GM12878 (cell line): ENCODE measurements around the gene CHAD.

Experiments
- EP300 ChIP-seq, 2 experiments: fragments of 150-350 bp in 1 of 2; IDR thresholded peaks; 2 replicates each; pipeline ENCODE4 v1.6.1; 2011 to 2012; ENCODE audit warnings: low read depth in 2 of 2, low read length in 2 of 2, borderline replicate concordance in 1 of 2, improper control_type of control experiment in 1 of 2, inconsistent platforms in 1 of 2; ENCODE audit not compliant: control insufficient read depth in 1 of 2
- KAT2A ChIP-seq: conservative IDR thresholded peaks from 2 replicates; pipeline ENCODE4 v1.6.1; 2011; ENCODE audit warnings: low read depth, low read length; ENCODE audit not compliant: control insufficient read depth
- NR2C2 ChIP-seq: IDR thresholded peaks from 2 replicates; pipeline ENCODE4 v1.6.1; 2011; ENCODE audit warnings: borderline replicate concordance, low read depth; ENCODE audit not compliant: control insufficient read depth, insufficient read length
- NRF1 ChIP-seq: conservative IDR thresholded peaks from 2 replicates; pipeline ENCODE4 v1.6.1; 2011; ENCODE audit warnings: mild to moderate bottlenecking, low read depth, low read length, improper control_type of control experiment
- POLR2A ChIP-seq: IDR thresholded peaks from 2 replicates; pipeline ENCODE4 v1.6.1; 2011; ENCODE audit warnings: low read depth, mild to moderate bottlenecking, low read length
- POLR2AphosphoS5 ChIP-seq: IDR thresholded peaks from 2 replicates; pipeline ENCODE4 v1.6.1; 2011; ENCODE audit warnings: mild to moderate bottlenecking, low read length, inconsistent platforms
- SP1 ChIP-seq: IDR thresholded peaks from one replicate; pipeline ENCODE4 v1.6.1; 2011; ENCODE audit warnings: low read depth, low read length
- STAT1 ChIP-seq: fragments of 450-650 bp; conservative IDR thresholded peaks from 2 replicates; pipeline ENCODE4 v1.6.1; 2014; ENCODE audit warnings: antibody characterized with exemption, mild to moderate bottlenecking
- STAT3 ChIP-seq: IDR thresholded peaks from 2 replicates; pipeline ENCODE4 v1.6.1; 2011; ENCODE audit warnings: low read depth, low read length, improper control_type of control experiment
- TCF12 ChIP-seq: IDR thresholded peaks from 2 replicates; pipeline ENCODE4 v1.6.1; 2011; ENCODE audit warnings: low read depth, mild to moderate bottlenecking, low read length
- TCF7 ChIP-seq: IDR thresholded peaks from 2 replicates; pipeline ENCODE4 v1.6.1; 2014; ENCODE audit warnings: antibody characterized with exemption, borderline replicate concordance
- TF ChIP-seq, protein P1 (sequence below), 3 experiments: IDR thresholded peaks in 2 of 3; conservative IDR thresholded peaks in 1 of 3; 2 replicates each; pipeline ENCODE4 v1.5.1; 2011; ENCODE audit warnings: low read depth in 3 of 3, low read length in 3 of 3, mild to moderate bottlenecking in 3 of 3, control low read depth in 2 of 3, moderate library complexity in 2 of 3, inconsistent platforms in 1 of 3, mixed read lengths in 1 of 3; ENCODE audit not compliant: control insufficient read depth in 2 of 3, insufficient read depth in 1 of 3; ENCODE audit errors: extremely low read depth in 1 of 3

DNA sequence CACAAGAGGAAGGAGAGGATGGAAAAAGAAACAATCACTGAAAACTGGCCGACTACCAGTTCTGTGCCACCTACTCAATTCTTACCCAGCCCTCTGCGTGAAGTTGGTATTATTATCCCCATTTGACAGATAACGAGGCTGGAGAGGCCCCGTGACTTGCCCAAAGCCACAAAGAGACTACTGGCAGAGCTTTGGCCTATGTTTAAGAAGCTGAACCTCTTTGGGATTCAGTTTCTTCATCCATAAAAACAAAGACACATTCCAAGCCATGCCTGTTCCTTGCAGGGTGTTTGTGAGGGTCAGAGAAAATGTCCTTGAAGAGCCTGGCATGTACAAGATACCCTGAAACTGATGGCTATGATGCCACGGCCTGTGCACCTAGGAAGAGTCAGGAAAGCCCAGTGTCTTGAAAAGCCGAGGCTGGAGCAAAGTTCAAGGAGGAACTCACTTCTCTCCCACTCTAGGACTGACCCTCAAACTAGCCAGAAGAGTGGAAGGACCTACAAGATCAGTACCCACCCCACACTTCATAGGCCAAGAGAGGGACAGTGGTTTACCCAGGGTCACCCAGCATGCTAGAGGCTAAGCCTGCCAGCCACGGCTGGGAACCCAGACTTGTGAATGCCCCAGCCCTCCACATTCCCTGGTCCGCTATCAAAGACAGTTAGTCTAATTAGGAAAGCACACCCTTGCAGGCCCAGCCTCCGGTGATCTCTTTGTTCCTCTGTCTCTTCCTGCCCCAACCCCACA is 44.3 kb downstream of the CHAD start:
- TF ChIP-seq KAT2A (no peak), STAT1 (no peak), NRF1 (no peak), POLR2AphosphoS5 (no peak), STAT3 (no peak), SP1 (no peak), EP300 (IDR thresholded peaks at IDR 0.05; ENCODE audit: borderline replicate concordance in 1 of 2, control insufficient read depth in 1 of 2, low read depth in 2 of 2, low read length in 2 of 2) (no peak), NR2C2 (no peak), POLR2A (no peak), TCF12 (no peak), TCF7 (no peak)
- TF ChIP-seq, protein P1, sequence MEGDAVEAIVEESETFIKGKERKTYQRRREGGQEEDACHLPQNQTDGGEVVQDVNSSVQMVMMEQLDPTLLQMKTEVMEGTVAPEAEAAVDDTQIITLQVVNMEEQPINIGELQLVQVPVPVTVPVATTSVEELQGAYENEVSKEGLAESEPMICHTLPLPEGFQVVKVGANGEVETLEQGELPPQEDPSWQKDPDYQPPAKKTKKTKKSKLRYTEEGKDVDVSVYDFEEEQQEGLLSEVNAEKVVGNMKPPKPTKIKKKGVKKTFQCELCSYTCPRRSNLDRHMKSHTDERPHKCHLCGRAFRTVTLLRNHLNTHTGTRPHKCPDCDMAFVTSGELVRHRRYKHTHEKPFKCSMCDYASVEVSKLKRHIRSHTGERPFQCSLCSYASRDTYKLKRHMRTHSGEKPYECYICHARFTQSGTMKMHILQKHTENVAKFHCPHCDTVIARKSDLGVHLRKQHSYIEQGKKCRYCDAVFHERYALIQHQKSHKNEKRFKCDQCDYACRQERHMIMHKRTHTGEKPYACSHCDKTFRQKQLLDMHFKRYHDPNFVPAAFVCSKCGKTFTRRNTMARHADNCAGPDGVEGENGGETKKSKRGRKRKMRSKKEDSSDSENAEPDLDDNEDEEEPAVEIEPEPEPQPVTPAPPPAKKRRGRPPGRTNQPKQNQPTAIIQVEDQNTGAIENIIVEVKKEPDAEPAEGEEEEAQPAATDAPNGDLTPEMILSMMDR (IDR thresholded peaks at IDR 0.05 in 2 of 3, conservative IDR thresholded peaks at IDR 0.05 in 1 of 3; ENCODE audit: control insufficient read depth in 2 of 3, extremely low read depth in 1 of 3, insufficient read depth in 1 of 3, low read depth in 3 of 3, low read length in 3 of 3) = no peak
